WTC11 (cell line): ENCODE data around the gene CYP2A6. TPM values are rescaled to one million over a fixed set of nuclear protein-coding genes. Genes with fewer than 3 reads are reported as not detected.
A peak's percentile ranks its signal among the peaks of the same experiment; 100 is the strongest.
"Not testable (repeated sequence)": the region's sequence is repeated elsewhere in the genome, so short reads cannot be mapped to it uniquely, and the experiment has no call there.

Experiments
- ATAC-seq: fragments of 200-7000 bp; cut with Tn5 transposase; 2 replicates; pipeline ENCODE4 v1.10.0; 2021; ENCODE audit warnings: mild to moderate bottlenecking, moderate library complexity
- Bru-seq: library from RNA; stranded (reverse); fragments of 400-500 nt; gene quantifications from one replicate; lab custom pipeline; 2021; lab: Mats Ljungman, UMichigan
- CTCF ChIA-PET: fragments of 300-600 bp; sonication (Branson Sonifier 250); formaldehyde crosslinking; loops from one replicate; lab custom pipeline; 2021; ENCODE audit warnings: antibody characterized with exemption; lab: Charles Lee
- POLR2A ChIA-PET: fragments of 350-600 bp; sonication (Branson Sonifier 250); formaldehyde crosslinking; loops from one replicate; lab custom pipeline; 2021; ENCODE audit warnings: antibody characterized with exemption; lab: Charles Lee
- DNase-seq: peaks from one replicate; pipeline ENCODE4 v3.0.0; 2021; ENCODE audit warnings: low spot score
- H3K27ac Mint-ChIP-seq: 2 replicates; pipeline ENCODE4 v1.8.0; 2021; ENCODE audit warnings: mixed read lengths
- H3K27me3 Mint-ChIP-seq: 2 replicates; pipeline ENCODE4 v1.8.0; 2021; ENCODE audit warnings: low read depth, mild to moderate bottlenecking, moderate library complexity, mixed read lengths
- H3K36me3 Mint-ChIP-seq: 2 replicates; pipeline ENCODE4 v1.8.0; 2021; ENCODE audit warnings: mixed read lengths
- H3K4me1 Mint-ChIP-seq: 2 replicates; pipeline ENCODE4 v1.8.0; 2022; ENCODE audit warnings: mixed read lengths
- H3K4me3 Mint-ChIP-seq: 2 replicates; pipeline ENCODE4 v1.8.0; 2021; ENCODE audit warnings: mild to moderate bottlenecking, moderate library complexity, mixed read lengths
- H3K9me3 Mint-ChIP-seq: 2 replicates; pipeline ENCODE4 v1.8.0; 2021; ENCODE audit warnings: mixed read lengths
- EMX1 ChIP-seq: fragments of 250-450 bp; sonication (Bioruptor Pico); IDR thresholded peaks from 2 replicates; pipeline ENCODE4 v1.8.0; 2021; ENCODE audit warnings: mild to moderate bottlenecking
- GABPB1 ChIP-seq: sonication (generic); formaldehyde crosslinking; IDR thresholded peaks from 2 replicates; pipeline ENCODE4 v1.8.1; 2023; ENCODE audit warnings: mild to moderate bottlenecking, missing genetic modification reagents
- GTF2I ChIP-seq: fragments of 250-450 bp; sonication (Bioruptor Pico); conservative IDR thresholded peaks from 2 replicates; pipeline ENCODE4 v1.4.0; 2021; ENCODE audit warnings: mild to moderate bottlenecking
- NFYB ChIP-seq: sonication (generic); formaldehyde crosslinking; conservative IDR thresholded peaks from 2 replicates; pipeline ENCODE4 v1.8.0; 2022; ENCODE audit warnings: low read depth, missing genetic modification reagents
- PRRX2 ChIP-seq: fragments of 250-450 bp; sonication (Bioruptor Pico); IDR thresholded peaks from 2 replicates; pipeline ENCODE4 v1.8.0; 2021; ENCODE audit warnings: mild to moderate bottlenecking
- ZNF138 ChIP-seq: sonication (generic); formaldehyde crosslinking; conservative IDR thresholded peaks from 2 replicates; pipeline ENCODE4 v1.8.1; 2022; ENCODE audit warnings: mild to moderate bottlenecking, moderate library complexity, missing genetic modification reagents
- long read RNA-seq, 3 experiments: library from RNA in 1 of 3; library from capped mRNA in 1 of 3; library from polyadenylated mRNA in 1 of 3; unstranded in 2 of 3; stranded (forward) in 1 of 3; transcript quantifications; one replicate each; pipeline ENCODE4 v2.0.0, GENCODE V29; 2021
- total RNA-seq: library from RNA; stranded (reverse); gene quantifications from 3 replicates; pipeline ENCODE4 v1.2.3, GENCODE V29; 2021
- TF ChIP-seq, protein P1 (sequence below): sonication (generic); formaldehyde crosslinking; IDR thresholded peaks from 2 replicates; pipeline ENCODE4 v1.8.1; 2022; ENCODE audit warnings: low read depth, mild to moderate bottlenecking, moderate library complexity, missing genetic modification reagents, borderline replicate concordance
- TF ChIP-seq, protein P2 (sequence below): fragments of 250-450 bp; sonication (Bioruptor Pico); IDR thresholded peaks from 2 replicates; pipeline ENCODE4 v1.9.0; 2021; ENCODE audit warnings: mild to moderate bottlenecking, borderline replicate concordance
- TF ChIP-seq, protein P3 (sequence below): fragments of 250-450 bp; sonication (Bioruptor Pico); IDR thresholded peaks from 2 replicates; pipeline ENCODE4 v1.9.0; 2021; ENCODE audit warnings: mild to moderate bottlenecking
- TF ChIP-seq, protein P4 (sequence below): sonication (generic); formaldehyde crosslinking; IDR thresholded peaks from 2 replicates; pipeline ENCODE4 v1.8.0; 2022; ENCODE audit warnings: mild to moderate bottlenecking, missing genetic modification reagents
- TF ChIP-seq, protein P5 (sequence below): sonication (generic); formaldehyde crosslinking; IDR thresholded peaks from 2 replicates; pipeline ENCODE4 v1.8.0; 2022; ENCODE audit warnings: mild to moderate bottlenecking, missing genetic modification reagents

CYP2A6 gene, protein sequence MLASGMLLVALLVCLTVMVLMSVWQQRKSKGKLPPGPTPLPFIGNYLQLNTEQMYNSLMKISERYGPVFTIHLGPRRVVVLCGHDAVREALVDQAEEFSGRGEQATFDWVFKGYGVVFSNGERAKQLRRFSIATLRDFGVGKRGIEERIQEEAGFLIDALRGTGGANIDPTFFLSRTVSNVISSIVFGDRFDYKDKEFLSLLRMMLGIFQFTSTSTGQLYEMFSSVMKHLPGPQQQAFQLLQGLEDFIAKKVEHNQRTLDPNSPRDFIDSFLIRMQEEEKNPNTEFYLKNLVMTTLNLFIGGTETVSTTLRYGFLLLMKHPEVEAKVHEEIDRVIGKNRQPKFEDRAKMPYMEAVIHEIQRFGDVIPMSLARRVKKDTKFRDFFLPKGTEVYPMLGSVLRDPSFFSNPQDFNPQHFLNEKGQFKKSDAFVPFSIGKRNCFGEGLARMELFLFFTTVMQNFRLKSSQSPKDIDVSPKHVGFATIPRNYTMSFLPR
- total RNA-seq (0.25 to 0.80 TPM (median 0.28 TPM) in 3 replicates), Bru-seq, nascent RNA (percentile 6 among the genes with signal in this experiment)
- long read RNA-seq, experiment 1, result 0 reads
- long read RNA-seq, experiment 2, result 0 reads
- long read RNA-seq, experiment 3, result 0 reads

DNA sequence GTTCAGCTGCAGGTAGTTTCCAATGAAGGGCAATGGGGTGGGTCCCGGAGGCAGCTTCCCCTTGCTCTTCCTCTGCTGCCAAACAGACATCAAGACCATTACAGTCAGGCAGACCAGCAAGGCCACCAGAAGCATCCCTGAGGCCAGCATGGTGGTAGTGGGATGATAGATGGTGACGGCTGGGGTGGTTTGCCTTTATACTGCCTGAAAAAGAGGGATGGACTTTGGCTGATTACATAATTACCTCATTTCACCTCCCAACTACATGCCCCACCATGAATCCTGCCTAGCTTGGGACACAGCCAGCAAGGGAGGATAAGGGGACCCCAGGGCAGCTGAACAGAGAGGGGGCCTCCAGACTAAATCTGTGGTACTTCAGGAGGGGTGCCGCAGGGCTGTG lies at the start of gene CYP2A6:
CYP2A6 (minus strand) TSS at position 171 of the 400 bp plus-strand sequence; CDS start at position 150, 21 bp downstream.
- DNase-seq, H3K36me3 Mint-ChIP-seq, POLR2A ChIA-PET, H3K27ac Mint-ChIP-seq, H3K9me3 Mint-ChIP-seq, ATAC-seq, H3K4me1 Mint-ChIP-seq, CTCF ChIA-PET, H3K4me3 Mint-ChIP-seq: not testable (repeated sequence)
- H3K27me3 Mint-ChIP-seq, result peaks cover 59% of the 10 kb centered on the region

DNA sequence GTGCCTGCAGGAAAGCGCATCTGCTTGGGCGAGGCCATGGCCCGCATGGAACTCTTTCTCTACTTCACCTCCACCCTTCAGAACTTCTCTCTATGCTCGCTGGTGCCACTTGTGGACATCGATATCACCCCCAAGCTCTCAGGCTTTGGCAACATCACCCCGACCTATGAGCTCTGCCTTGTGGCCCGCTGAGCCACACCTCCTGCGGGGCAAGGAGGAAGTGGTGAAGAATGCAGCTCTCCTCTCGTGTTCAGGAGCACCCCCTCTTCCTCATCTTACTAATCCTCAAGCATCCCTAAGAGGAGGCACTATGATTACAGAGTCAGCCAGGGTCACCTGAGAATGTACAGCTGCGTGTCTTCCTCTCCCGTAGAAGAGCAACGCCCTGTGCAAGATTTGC lies 49.7 kb upstream of the CYP2A6 start:
- H3K9me3 Mint-ChIP-seq, H3K4me3 Mint-ChIP-seq, H3K4me1 Mint-ChIP-seq, H3K36me3 Mint-ChIP-seq, H3K27me3 Mint-ChIP-seq, H3K27ac Mint-ChIP-seq, DNase-seq, ATAC-seq, CTCF ChIA-PET: not testable (repeated sequence)
- POLR2A ChIA-PET, result interaction anchor here (0.6 kb wide), 1 partner anchor 230 kb away, joined by 10 read pairs; no protein-coding TSS in a partner anchor

DNA sequence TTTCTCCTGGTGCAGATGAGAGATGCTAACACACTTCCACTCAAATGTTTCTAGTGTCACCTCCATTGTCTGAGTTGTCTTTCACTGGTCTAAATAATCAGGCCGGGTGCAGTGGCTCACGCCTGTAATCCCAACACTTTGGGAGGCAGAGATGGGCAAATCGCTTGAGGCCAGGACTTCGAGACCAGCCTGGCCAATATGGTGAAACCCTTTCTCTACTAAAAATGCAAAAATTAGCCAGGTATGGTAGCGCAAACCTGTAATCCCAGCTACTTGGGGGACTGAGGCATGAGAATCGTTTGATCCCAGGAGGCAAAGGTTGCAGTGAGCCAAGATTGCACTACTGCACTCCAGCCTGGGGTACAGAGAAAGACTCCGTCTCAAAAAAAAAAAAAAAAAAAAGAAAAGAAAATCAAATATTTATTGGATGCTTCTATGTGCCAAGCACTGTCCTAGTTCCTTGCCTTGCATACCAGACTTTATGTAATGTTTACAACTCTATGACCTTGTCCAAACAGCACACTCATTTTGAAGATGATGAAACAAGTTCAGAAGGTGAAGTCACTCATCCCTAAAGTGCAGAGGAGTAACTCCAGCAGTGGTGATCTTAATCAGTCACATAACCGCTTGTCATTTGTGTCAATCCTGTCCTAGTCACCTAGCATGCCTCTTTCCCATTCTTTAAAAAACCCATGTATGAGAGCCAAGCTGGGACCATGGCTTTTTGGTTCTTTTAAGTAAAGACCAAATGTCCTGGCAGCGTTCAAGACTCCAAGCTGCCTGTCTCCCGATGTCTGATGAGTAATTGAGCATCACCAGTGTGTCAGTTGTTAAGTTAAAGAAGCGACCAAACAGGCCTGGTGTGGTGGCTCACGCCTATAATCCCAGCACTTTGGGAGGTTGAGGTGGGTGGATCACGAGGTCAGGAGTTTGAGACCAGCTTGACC lies 46.9 kb upstream of the CYP2A6 start:
- H3K4me3 Mint-ChIP-seq, H3K27ac Mint-ChIP-seq, DNase-seq, H3K9me3 Mint-ChIP-seq, POLR2A ChIA-PET: not testable (repeated sequence)
- TF ChIP-seq GABPB1 (CRISPR knock-in tag), result peak; percentile 99
- TF ChIP-seq, all 79 proteins: peak for 1; not testable (repeated sequence) for 78
- not testable (repeated sequence) for H3K4me1 Mint-ChIP-seq, H3K36me3 Mint-ChIP-seq, ATAC-seq
- CTCF ChIA-PET, result interaction anchor here (0.6 to 0.7 kb wide), 3 partner anchors 78 to 518 kb away, joined by 3 to 4 read pairs (median 3); no protein-coding TSS in a partner anchor
- H3K27me3 Mint-ChIP-seq, result peaks cover 13% of the 10 kb centered on the region

DNA sequence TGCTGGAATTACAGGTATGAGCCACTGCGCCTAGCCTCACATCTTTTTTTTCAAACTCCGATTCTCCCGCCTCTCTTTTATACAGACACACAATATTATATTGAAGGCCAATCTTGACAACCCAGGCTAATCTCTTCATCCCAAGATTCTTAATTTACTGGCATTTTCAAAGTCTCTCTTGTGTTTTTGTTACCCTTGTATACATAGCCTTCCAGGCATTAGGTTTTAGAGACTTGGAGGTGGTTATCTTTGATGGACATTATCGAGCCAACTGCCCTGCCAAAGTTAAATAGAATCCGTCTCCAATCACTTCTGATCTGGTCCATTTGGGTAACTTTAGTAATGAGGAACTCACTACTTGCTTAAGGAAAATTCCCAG lies 46.2 kb upstream of the CYP2A6 start:
- H3K9me3 Mint-ChIP-seq, result peaks cover 3% of the 10 kb centered on the region; the same call in 1 of the 2 replicates
- CTCF ChIA-PET, result no interaction called here
- no peak overlapping the region for H3K27ac Mint-ChIP-seq
- H3K4me1 Mint-ChIP-seq, result peaks cover 9% of the 10 kb centered on the region; the same call in 1 of the 2 replicates
- H3K27me3 Mint-ChIP-seq, result peaks cover 13% of the 10 kb centered on the region
- DNase-seq, result no peak
- no peaks in the 10 kb centered on the region for H3K36me3 Mint-ChIP-seq
- no peak for ATAC-seq
- H3K4me3 Mint-ChIP-seq, result no peak overlapping the region
- POLR2A ChIA-PET, result no interaction called here
- TF ChIP-seq, protein P1, sequence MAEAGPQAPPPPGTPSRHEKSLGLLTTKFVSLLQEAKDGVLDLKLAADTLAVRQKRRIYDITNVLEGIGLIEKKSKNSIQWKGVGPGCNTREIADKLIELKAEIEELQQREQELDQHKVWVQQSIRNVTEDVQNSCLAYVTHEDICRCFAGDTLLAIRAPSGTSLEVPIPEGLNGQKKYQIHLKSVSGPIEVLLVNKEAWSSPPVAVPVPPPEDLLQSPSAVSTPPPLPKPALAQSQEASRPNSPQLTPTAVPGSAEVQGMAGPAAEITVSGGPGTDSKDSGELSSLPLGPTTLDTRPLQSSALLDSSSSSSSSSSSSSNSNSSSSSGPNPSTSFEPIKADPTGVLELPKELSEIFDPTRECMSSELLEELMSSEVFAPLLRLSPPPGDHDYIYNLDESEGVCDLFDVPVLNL (CRISPR knock-in tag), result no peak
- TF ChIP-seq, protein P2, sequence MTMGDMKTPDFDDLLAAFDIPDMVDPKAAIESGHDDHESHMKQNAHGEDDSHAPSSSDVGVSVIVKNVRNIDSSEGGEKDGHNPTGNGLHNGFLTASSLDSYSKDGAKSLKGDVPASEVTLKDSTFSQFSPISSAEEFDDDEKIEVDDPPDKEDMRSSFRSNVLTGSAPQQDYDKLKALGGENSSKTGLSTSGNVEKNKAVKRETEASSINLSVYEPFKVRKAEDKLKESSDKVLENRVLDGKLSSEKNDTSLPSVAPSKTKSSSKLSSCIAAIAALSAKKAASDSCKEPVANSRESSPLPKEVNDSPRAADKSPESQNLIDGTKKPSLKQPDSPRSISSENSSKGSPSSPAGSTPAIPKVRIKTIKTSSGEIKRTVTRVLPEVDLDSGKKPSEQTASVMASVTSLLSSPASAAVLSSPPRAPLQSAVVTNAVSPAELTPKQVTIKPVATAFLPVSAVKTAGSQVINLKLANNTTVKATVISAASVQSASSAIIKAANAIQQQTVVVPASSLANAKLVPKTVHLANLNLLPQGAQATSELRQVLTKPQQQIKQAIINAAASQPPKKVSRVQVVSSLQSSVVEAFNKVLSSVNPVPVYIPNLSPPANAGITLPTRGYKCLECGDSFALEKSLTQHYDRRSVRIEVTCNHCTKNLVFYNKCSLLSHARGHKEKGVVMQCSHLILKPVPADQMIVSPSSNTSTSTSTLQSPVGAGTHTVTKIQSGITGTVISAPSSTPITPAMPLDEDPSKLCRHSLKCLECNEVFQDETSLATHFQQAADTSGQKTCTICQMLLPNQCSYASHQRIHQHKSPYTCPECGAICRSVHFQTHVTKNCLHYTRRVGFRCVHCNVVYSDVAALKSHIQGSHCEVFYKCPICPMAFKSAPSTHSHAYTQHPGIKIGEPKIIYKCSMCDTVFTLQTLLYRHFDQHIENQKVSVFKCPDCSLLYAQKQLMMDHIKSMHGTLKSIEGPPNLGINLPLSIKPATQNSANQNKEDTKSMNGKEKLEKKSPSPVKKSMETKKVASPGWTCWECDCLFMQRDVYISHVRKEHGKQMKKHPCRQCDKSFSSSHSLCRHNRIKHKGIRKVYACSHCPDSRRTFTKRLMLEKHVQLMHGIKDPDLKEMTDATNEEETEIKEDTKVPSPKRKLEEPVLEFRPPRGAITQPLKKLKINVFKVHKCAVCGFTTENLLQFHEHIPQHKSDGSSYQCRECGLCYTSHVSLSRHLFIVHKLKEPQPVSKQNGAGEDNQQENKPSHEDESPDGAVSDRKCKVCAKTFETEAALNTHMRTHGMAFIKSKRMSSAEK (CRISPR knock-in tag), result no peak
- no peak for TF ChIP-seq NFYB (CRISPR knock-in tag)
- no peak for TF ChIP-seq ZNF138 (CRISPR knock-in tag)
- TF ChIP-seq EMX1 (CRISPR knock-in tag), result no peak
- TF ChIP-seq, protein P3, sequence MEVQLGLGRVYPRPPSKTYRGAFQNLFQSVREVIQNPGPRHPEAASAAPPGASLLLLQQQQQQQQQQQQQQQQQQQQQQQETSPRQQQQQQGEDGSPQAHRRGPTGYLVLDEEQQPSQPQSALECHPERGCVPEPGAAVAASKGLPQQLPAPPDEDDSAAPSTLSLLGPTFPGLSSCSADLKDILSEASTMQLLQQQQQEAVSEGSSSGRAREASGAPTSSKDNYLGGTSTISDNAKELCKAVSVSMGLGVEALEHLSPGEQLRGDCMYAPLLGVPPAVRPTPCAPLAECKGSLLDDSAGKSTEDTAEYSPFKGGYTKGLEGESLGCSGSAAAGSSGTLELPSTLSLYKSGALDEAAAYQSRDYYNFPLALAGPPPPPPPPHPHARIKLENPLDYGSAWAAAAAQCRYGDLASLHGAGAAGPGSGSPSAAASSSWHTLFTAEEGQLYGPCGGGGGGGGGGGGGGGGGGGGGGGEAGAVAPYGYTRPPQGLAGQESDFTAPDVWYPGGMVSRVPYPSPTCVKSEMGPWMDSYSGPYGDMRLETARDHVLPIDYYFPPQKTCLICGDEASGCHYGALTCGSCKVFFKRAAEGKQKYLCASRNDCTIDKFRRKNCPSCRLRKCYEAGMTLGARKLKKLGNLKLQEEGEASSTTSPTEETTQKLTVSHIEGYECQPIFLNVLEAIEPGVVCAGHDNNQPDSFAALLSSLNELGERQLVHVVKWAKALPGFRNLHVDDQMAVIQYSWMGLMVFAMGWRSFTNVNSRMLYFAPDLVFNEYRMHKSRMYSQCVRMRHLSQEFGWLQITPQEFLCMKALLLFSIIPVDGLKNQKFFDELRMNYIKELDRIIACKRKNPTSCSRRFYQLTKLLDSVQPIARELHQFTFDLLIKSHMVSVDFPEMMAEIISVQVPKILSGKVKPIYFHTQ (CRISPR knock-in tag), result no peak
- TF ChIP-seq, protein P4, sequence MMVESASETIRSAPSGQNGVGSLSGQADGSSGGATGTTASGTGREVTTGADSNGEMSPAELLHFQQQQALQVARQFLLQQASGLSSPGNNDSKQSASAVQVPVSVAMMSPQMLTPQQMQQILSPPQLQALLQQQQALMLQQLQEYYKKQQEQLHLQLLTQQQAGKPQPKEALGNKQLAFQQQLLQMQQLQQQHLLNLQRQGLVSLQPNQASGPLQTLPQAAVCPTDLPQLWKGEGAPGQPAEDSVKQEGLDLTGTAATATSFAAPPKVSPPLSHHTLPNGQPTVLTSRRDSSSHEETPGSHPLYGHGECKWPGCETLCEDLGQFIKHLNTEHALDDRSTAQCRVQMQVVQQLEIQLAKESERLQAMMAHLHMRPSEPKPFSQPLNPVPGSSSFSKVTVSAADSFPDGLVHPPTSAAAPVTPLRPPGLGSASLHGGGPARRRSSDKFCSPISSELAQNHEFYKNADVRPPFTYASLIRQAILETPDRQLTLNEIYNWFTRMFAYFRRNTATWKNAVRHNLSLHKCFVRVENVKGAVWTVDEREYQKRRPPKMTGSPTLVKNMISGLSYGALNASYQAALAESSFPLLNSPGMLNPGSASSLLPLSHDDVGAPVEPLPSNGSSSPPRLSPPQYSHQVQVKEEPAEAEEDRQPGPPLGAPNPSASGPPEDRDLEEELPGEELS (CRISPR knock-in tag), result no peak
- no peak for TF ChIP-seq PRRX2
- TF ChIP-seq, protein P5, sequence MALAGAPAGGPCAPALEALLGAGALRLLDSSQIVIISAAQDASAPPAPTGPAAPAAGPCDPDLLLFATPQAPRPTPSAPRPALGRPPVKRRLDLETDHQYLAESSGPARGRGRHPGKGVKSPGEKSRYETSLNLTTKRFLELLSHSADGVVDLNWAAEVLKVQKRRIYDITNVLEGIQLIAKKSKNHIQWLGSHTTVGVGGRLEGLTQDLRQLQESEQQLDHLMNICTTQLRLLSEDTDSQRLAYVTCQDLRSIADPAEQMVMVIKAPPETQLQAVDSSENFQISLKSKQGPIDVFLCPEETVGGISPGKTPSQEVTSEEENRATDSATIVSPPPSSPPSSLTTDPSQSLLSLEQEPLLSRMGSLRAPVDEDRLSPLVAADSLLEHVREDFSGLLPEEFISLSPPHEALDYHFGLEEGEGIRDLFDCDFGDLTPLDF (CRISPR knock-in tag), result no peak
- no peak for TF ChIP-seq GTF2I (CRISPR knock-in tag)
